ENCODE results near the gene SPATS2L. TPM values are rescaled to one million over a fixed set of nuclear protein-coding genes. Genes with fewer than 3 reads are reported as not detected.

Gene SPATS2L
- polyA plus RNA-seq, 1 of the 3 experiments (the other 2 are of a cell fraction) = 86.8 TPM

DNA sequence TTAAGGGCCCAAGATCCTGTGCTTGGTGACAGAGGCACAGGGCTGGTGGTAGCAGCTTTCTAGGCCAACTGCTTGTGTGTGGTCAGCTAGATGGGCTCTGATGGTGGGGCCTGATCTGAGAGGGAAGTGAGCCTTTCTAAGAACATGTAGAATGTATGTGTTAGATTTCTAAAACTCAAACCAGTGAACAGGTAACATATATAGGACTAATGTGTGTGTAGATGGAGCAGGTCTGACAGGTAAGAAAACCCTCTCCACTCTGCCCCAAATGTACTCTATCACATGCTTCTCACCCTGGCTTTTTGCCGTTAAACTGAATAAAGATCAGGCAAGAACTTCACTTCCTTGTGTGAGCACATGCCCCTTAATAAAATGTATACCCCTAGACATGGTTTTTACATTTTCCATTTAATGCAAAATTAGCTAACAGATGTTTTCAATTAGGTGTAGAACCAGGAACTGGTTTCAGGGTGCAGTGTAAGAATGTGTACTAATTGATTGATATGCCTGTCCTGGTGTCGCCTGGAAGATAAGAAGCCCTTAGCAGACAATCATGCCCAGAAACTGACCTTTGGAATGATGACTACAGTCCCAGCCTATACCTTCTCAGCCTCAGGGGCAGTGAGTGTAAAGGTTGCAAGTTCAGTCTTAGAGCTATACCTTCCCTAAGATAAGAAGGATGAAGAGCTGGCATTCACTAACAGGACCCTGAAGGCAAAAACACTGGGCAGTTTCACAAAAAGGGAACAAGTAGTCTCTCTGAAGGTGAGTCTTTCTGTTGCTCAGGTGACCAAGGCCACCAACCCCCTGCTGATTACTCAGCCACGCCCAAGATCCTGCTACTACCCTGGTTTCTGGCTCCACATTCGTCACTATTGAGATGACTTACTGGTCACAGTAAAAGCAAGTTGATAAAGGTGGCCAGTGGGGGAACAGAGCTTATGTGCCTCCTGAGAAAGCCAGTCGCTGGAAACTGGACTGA, 71.2 kb downstream of the SPATS2L start (continued):
- TF ChIP-seq, protein P1, sequence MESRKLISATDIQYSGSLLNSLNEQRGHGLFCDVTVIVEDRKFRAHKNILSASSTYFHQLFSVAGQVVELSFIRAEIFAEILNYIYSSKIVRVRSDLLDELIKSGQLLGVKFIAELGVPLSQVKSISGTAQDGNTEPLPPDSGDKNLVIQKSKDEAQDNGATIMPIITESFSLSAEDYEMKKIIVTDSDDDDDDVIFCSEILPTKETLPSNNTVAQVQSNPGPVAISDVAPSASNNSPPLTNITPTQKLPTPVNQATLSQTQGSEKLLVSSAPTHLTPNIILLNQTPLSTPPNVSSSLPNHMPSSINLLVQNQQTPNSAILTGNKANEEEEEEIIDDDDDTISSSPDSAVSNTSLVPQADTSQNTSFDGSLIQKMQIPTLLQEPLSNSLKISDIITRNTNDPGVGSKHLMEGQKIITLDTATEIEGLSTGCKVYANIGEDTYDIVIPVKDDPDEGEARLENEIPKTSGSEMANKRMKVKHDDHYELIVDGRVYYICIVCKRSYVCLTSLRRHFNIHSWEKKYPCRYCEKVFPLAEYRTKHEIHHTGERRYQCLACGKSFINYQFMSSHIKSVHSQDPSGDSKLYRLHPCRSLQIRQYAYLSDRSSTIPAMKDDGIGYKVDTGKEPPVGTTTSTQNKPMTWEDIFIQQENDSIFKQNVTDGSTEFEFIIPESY (IDR thresholded peaks at IDR 0.05; ENCODE audit: borderline replicate concordance, low read depth) = no peak
- TF ChIP-seq FOXM1 (IDR thresholded peaks at IDR 0.05; ENCODE audit: low read depth) (no peak), RXRA (IDR thresholded peaks at IDR 0.05; ENCODE audit: borderline replicate concordance, low read depth) (no peak), YY1 (IDR thresholded peaks at IDR 0.05; ENCODE audit: low read depth) (no peak), EP300 (IDR thresholded peaks at IDR 0.05; ENCODE audit: borderline replicate concordance in 1 of 2, low read depth in 1 of 2, low read length in 1 of 2) (peak in 1 of 2 experiments; percentile 74; a peak in 2 of 4 replicates), FOXJ3 (CRISPR knock-in tag; IDR thresholded peaks at IDR 0.05) (no peak), POLR2AphosphoS5 (IDR thresholded peaks at IDR 0.05; ENCODE audit: low read depth, low read length) (peak; percentile 48; the same call in 1 of the 2 replicates), TAF1 (IDR thresholded peaks at IDR 0.05; ENCODE audit: borderline replicate concordance, low read depth, low read length) (no peak), SMC3 (IDR thresholded peaks at IDR 0.05; ENCODE audit: low read depth, low read length) (no peak), MEF2A (IDR thresholded peaks at IDR 0.05; ENCODE audit: borderline replicate concordance, low read depth) (no peak), RAD21 (IDR thresholded peaks at IDR 0.05; ENCODE audit: low read length) (no peak), FOSL2 (IDR thresholded peaks at IDR 0.05; ENCODE audit: borderline replicate concordance, low read depth) (no peak), CHD2 (IDR thresholded peaks at IDR 0.05; ENCODE audit: low read length, partially characterized antibody) (peak; percentile 59), NRF1 (IDR thresholded peaks at IDR 0.05; ENCODE audit: low read depth, low read length) (no peak)

DNA sequence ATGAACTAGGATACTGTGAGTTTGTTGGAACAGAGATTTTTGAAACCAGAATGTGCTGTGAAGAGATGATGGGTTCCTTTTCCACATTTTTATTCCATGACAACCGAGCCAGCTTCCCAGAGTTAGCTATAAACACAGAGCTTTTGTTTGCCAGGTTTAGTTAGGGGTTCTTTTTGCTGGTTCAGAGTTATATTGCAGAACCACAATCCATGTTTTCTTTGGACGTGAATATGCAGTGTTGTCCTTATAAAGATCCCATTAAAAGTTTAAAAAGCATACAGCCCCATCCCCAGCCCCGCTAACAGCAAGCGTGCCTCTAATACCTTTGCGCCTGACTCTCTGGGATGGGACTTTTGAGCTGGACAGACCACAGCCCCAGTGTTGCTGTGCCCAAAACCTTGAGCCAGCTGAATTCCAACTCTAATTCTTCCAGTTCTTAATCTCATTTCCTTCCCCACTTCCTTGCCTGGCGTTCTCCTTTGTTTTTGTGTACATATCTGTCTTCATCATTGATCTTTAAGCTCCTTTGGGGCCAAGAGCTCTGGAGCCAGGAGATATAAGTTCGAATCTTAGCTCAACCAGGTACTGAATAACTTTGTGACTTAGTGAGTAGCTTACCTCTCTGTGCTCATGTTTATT, 72.3 kb downstream of the SPATS2L start:
- Histone ChIP-seq H3K4me2 (peak overlapping the region; percentile 56; the same call in 1 of the 2 replicates), H3K27me3 (ENCODE audit: insufficient read depth) (no peaks in the 10 kb centered on the region), H3K36me3 (replicated peaks in 1 of 2; ENCODE audit: control insufficient read depth in 1 of 2, insufficient read depth in 2 of 2, low read length in 1 of 2) (no peaks in the 10 kb centered on the region), H3K27ac (ENCODE audit: low read depth in 2 of 2, low read length in 1 of 2) (peak overlapping the region in 1 of 2 experiments; percentile 75; a peak in 3 of 4 replicates), H3K4me3 (ENCODE audit: low read depth in 2 of 2, low read length in 1 of 2) (no peak overlapping the region), H3K9me2 (no peaks in the 10 kb centered on the region), H3K4me1 (ENCODE audit: control insufficient read depth in 1 of 2, insufficient read depth in 2 of 2, low read depth in 1 of 2, low read length in 1 of 2) (peaks cover 29 to 32% of the 10 kb centered on the region in 2 experiments), H3K79me2 (ENCODE audit: insufficient read depth) (peaks cover 94% of the 10 kb centered on the region), H3K9me3 (no peaks in the 10 kb centered on the region), H3K9ac (no peak overlapping the region), H3F3A (replicated peaks; ENCODE audit: insufficient read depth) (peaks cover 15% of the 10 kb centered on the region), H2AFZ (ENCODE audit: low read depth) (no peak overlapping the region), H4K20me1 (ENCODE audit: insufficient read depth) (no peaks in the 10 kb centered on the region)
- DNase-seq = no peak
- CTCF ChIA-PET = interaction anchor here (1.0 to 1.4 kb wide), 5 partner anchors 44 to 405 kb away, joined by 3 to 4 read pairs (median 3); no protein-coding TSS in a partner anchor
- 89% methylated on average over 7 of the region's 7 CpGs for WGBS (ENCODE audit: low lambda C conversion rate)
- POLR2A ChIA-PET = no interaction called here
- TF ChIP-seq JUND (IDR thresholded peaks at IDR 0.05) = no peak
- TF ChIP-seq FOXM1 (IDR thresholded peaks at IDR 0.05; ENCODE audit: low read depth) = no peak
- TF ChIP-seq, protein P2, sequence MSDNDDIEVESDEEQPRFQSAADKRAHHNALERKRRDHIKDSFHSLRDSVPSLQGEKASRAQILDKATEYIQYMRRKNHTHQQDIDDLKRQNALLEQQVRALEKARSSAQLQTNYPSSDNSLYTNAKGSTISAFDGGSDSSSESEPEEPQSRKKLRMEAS (IDR thresholded peaks at IDR 0.05; ENCODE audit: low read depth) = no peak
- no peak for TF ChIP-seq RFX5 (IDR thresholded peaks at IDR 0.05; ENCODE audit: low read length)
- no peak for TF ChIP-seq MXI1 (IDR thresholded peaks at IDR 0.05; ENCODE audit: low read depth, low read length)
- no peak for TF ChIP-seq POLR2AphosphoS5 (IDR thresholded peaks at IDR 0.05; ENCODE audit: low read depth, low read length)
